ENCODE results near the gene NXF1.
A peak's percentile ranks its signal among the peaks of the same experiment; 100 is the strongest.

The NXF1 gene

DNA sequence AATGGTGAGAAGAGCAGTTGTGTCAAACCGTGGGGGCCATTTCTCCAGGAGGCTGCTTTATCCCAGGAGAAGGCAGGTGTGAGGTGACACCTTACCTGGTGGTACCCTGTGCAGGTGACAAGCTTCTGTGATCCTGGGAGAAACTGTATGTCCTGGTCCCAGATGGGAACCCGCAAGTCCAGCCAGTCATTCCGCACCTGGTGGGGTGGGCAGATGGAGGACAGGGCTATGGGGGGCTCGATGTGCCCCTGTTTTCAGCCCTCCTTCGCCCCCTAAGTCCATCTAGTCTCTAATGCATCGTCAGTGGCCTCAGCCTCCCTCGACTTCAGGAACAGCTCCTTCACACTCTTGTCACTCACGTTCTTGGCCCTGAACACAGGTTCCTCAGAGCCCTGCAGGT lies 30.1 kb upstream of the NXF1 start:
- peaks cover 5% of the 10 kb centered on the region for H3F3A ChIP-seq (ENCODE audit: low read depth)
- peaks cover 17% of the 10 kb centered on the region for H3K4me1 ChIP-seq (ENCODE audit: insufficient read depth, low read length, poor library complexity, severe bottlenecking)
- H3K4me3 ChIP-seq (ENCODE audit: low read length, poor library complexity, severe bottlenecking) = no peak overlapping the region
- no peaks in the 10 kb centered on the region for H3K27me3 ChIP-seq (ENCODE audit: insufficient read depth, low read length, poor library complexity, severe bottlenecking)
- H3K4me2 ChIP-seq (ENCODE audit: low read depth, low read length, poor library complexity, severe bottlenecking) = no peak overlapping the region
- no peaks in the 10 kb centered on the region for H3K9me2 ChIP-seq (replicated peaks; ENCODE audit: low read depth, low read length)
- H3K9me3 ChIP-seq (ENCODE audit: insufficient read depth, low read depth, low read length) = no peaks in the 10 kb centered on the region
- H3K79me2 ChIP-seq (ENCODE audit: insufficient read depth, low read length) = peaks cover 46% of the 10 kb centered on the region
- H3K9ac ChIP-seq (ENCODE audit: low read depth, low read length, poor library complexity, severe bottlenecking) = no peak overlapping the region
- peaks cover 7% of the 10 kb centered on the region for H4K20me1 ChIP-seq (ENCODE audit: insufficient read depth, low read length, poor library complexity, severe bottlenecking)
- no peak for TF ChIP-seq EZH2phosphoT487 (IDR thresholded peaks at IDR 0.05; ENCODE audit: borderline replicate concordance)
- TF ChIP-seq, protein P1, sequence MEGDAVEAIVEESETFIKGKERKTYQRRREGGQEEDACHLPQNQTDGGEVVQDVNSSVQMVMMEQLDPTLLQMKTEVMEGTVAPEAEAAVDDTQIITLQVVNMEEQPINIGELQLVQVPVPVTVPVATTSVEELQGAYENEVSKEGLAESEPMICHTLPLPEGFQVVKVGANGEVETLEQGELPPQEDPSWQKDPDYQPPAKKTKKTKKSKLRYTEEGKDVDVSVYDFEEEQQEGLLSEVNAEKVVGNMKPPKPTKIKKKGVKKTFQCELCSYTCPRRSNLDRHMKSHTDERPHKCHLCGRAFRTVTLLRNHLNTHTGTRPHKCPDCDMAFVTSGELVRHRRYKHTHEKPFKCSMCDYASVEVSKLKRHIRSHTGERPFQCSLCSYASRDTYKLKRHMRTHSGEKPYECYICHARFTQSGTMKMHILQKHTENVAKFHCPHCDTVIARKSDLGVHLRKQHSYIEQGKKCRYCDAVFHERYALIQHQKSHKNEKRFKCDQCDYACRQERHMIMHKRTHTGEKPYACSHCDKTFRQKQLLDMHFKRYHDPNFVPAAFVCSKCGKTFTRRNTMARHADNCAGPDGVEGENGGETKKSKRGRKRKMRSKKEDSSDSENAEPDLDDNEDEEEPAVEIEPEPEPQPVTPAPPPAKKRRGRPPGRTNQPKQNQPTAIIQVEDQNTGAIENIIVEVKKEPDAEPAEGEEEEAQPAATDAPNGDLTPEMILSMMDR (conservative IDR thresholded peaks at IDR 0.05; ENCODE audit: low read length) = no peak
- H2AFZ ChIP-seq (ENCODE audit: low read length) = no peak overlapping the region
- peaks cover 11% of the 10 kb centered on the region; the same call in 1 of the 2 replicates for H3K36me3 ChIP-seq (ENCODE audit: insufficient read depth, low read length)

- peak within 1 kb of the TSS; percentile 93 for H3K4me3 ChIP-seq (ENCODE audit: low read length, poor library complexity, severe bottlenecking)
- H3K9ac ChIP-seq (ENCODE audit: low read depth, low read length, poor library complexity, severe bottlenecking) = peak within 1 kb of the TSS; percentile 80
- H3K4me2 ChIP-seq (ENCODE audit: low read depth, low read length, poor library complexity, severe bottlenecking) = peak within 1 kb of the TSS; percentile 72
- peaks cover 8% of the 10 kb centered on the region for H4K20me1 ChIP-seq (ENCODE audit: insufficient read depth, low read length, poor library complexity, severe bottlenecking)
- no peaks in the 10 kb centered on the region for H3K27me3 ChIP-seq (ENCODE audit: insufficient read depth, low read length, poor library complexity, severe bottlenecking)
- H3K79me2 ChIP-seq (ENCODE audit: insufficient read depth, low read length) = peaks cover 51% of the 10 kb centered on the region
- TF ChIP-seq EZH2phosphoT487 (IDR thresholded peaks at IDR 0.05; ENCODE audit: borderline replicate concordance) = no peak
- TF ChIP-seq, protein P1 (conservative IDR thresholded peaks at IDR 0.05; ENCODE audit: low read length) = no peak
- no peaks in the 10 kb centered on the region for H3K9me3 ChIP-seq (ENCODE audit: insufficient read depth, low read depth, low read length)
- H3K36me3 ChIP-seq (ENCODE audit: insufficient read depth, low read length) = peaks cover 11% of the 10 kb centered on the region; the same call in 1 of the 2 replicates
- no peaks in the 10 kb centered on the region for H3K9me2 ChIP-seq (replicated peaks; ENCODE audit: low read depth, low read length)
- H2AFZ ChIP-seq (ENCODE audit: low read length) = peak within 1 kb of the TSS; percentile 80
- no peaks in the 10 kb centered on the region for H3F3A ChIP-seq (ENCODE audit: low read depth)
- H3K4me1 ChIP-seq (ENCODE audit: insufficient read depth, low read length, poor library complexity, severe bottlenecking) = peaks cover 14% of the 10 kb centered on the region
Measured at GRCh38 chr11:62832336-62833234, 27.3 kb upstream of the NXF1 start, which contains the start of gene TEX54. Gene TEX54 (minus strand): TSS chr11:62832841.

DNA sequence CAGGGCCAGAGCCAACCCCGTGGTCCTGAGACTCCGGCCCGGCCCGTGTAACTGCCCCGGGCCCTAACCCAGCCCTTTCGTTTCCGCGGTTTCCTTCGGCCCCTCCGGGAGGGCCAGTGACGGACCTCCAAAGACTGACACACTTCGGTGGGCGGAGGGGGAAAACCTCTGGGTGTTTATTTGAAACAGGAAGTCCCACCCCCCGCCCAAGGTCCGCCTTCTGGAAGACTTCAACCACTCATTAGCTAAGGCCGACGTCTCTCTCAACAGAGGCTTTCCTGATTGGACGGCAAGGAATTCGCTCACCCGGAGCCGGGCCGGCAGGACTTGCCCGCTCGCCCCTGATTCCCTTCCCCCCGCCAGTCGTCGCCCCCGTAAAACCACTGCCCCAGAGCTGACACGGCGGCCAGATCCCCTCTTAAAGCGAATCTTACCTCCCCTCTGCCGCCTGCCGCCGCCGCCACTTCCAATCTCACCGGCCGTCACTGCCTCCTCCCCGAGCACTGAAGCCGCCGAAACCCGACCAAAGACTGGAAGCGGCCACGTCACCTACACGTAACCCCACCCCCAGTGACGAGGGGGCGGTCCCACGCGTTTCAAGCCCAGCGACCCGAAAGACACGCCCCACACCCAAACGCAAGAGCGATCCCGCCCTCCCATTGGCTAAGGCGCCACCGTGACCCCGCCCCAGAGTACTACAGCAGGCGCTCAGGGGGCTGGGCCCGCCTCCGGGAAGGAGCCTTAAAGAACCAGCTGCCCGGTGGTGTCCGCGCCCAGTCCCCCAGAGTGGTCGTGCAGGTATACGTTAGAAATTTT lies 26.5 kb upstream of the NXF1 start, which contains the start of gene STX5:
TSS of gene STX5 (minus strand) at position 532 of the 816 bp plus-strand sequence. CDS start 808 bp downstream, outside the sequence.
- Histone ChIP-seq H3K9me3 (ENCODE audit: insufficient read depth, low read depth, low read length) (no peaks in the 10 kb centered on the region), H3F3A (ENCODE audit: low read depth) (no peaks in the 10 kb centered on the region), H3K4me3 (ENCODE audit: low read length, poor library complexity, severe bottlenecking) (peak within 1 kb of the TSS; percentile 93), H4K20me1 (ENCODE audit: insufficient read depth, low read length, poor library complexity, severe bottlenecking) (peaks cover 8% of the 10 kb centered on the region), H3K9ac (ENCODE audit: low read depth, low read length, poor library complexity, severe bottlenecking) (peak within 1 kb of the TSS; percentile 80), H3K4me2 (ENCODE audit: low read depth, low read length, poor library complexity, severe bottlenecking) (peak within 1 kb of the TSS; percentile 80), H3K79me2 (ENCODE audit: insufficient read depth, low read length) (peaks cover 50% of the 10 kb centered on the region), H3K27me3 (ENCODE audit: insufficient read depth, low read length, poor library complexity, severe bottlenecking) (no peaks in the 10 kb centered on the region), H2AFZ (ENCODE audit: low read length) (peak within 1 kb of the TSS; percentile 80), H3K9me2 (replicated peaks; ENCODE audit: low read depth, low read length) (no peaks in the 10 kb centered on the region), H3K36me3 (ENCODE audit: insufficient read depth, low read length) (peaks cover 17% of the 10 kb centered on the region; the same call in 1 of the 2 replicates), H3K4me1 (ENCODE audit: insufficient read depth, low read length, poor library complexity, severe bottlenecking) (peaks cover 14% of the 10 kb centered on the region)
- no peak for TF ChIP-seq EZH2phosphoT487 (IDR thresholded peaks at IDR 0.05; ENCODE audit: borderline replicate concordance)
- TF ChIP-seq, protein P1 (conservative IDR thresholded peaks at IDR 0.05; ENCODE audit: low read length) = no peak

Measured in Loucy (cell line).